UCSD-AML1 (cell line): Measurements from ENCODE around the gene GPD1.
"Not testable (repeated sequence)": the region's sequence is repeated elsewhere in the genome, so short reads cannot be mapped to it uniquely, and the experiment has no call there.

Experiments used
- DNase-seq: peaks from one replicate; lab custom pipeline; 2025; ENCODE audit not compliant: unreplicated experiment; lab: John Stamatoyannopoulos, UW

Gene GPD1

DNA sequence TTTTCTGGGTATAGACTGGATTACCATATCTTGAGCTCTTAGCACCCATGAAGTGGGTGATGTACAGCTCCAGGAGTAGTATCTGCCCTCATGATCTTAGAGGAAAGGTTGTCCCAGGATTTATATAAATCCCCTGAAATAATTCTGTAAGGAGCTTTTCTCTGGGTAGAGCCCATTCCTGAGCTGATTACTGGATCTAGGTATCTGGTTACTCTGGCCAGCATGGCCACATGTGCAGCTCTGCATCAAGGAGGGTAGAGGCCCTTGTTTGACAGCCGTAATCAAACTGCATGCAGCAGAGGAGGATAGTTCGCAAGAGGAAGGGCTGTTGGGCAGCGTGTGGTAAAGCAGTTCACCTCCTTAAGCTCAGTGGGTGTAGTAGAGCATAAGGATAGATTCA, 16.7 kb downstream of the GPD1 start:
- DNase-seq = no peak

DNA sequence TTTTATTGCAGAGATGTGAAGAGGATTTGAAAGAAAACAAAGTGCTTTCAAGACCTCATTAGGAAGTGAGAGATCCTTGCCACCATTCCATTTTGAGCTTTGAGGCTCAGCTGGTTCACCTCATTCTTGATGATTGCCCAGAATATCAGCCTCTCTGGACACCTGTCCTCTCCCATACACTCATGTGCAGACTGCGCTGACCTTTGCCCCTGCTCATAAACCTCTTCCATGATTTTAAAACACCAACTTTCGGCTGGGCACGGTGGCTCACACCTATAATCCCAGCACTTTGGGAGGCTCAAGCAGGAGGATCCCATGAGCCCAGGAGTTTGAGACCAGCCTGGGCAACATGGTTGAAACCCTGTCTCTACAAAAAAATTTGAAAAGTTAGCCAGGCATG, 17.1 kb downstream of the GPD1 start:
- DNase-seq = no peak

DNA sequence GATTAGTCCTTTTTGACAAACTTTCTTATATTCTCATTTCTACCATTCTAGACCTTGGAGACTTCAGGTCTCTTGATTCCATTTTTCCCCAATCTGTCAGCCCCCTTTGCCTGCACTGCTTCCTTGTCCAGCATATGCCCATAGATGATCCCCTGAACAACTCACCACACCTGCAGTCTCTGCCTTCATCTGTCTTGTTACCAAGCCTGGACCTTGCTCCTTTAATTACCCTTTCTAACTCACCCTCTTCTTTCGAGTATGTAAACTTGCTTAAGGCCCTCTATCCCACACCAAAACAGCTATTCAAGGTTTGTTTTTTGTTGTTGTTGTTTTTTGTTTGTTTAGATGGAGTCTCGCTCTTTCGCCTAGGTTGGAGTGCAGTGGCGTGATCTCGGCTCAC, 17.8 kb downstream of the GPD1 start:
- DNase-seq = no peak

DNA sequence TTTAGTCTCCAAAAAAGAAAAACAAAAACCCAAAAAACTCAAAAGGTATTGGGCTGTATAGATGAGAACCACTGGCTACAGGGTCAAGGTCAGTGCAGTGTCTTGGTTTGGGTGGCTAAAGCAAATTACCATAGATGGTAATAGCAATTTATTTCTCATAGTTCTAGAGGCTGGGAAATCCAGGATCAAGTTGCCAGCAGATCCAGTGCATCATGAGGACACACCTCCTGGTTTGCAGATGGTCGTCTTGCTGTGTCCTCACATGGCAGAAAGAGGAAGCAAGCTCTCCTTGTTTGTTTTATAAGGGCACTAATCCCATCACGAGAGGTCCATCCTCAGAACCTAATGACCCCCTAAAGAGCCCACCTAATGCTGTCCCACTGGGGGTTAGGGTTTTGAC, 19.4 kb downstream of the GPD1 start:
- DNase-seq = no peak

DNA sequence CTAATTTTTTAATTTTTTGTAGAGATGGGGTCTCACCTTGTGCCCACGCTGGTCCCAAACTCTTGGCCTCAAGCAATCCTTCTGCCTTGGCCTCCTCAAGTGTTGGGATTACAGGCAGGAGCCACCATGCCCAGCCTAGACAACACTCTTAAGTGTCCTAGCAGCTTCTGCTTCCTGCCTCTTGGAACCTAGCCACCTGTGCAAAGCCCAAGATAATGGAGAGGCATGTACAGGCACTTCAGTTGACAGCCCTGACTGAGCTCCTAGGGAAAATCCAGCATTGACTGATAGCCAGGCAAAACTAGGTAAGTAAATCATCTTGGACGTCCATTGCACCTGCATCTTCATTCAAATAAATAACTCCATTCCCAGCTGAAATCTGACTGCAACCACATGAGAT, 23.7 kb downstream of the GPD1 start:
- no peak for DNase-seq

DNA sequence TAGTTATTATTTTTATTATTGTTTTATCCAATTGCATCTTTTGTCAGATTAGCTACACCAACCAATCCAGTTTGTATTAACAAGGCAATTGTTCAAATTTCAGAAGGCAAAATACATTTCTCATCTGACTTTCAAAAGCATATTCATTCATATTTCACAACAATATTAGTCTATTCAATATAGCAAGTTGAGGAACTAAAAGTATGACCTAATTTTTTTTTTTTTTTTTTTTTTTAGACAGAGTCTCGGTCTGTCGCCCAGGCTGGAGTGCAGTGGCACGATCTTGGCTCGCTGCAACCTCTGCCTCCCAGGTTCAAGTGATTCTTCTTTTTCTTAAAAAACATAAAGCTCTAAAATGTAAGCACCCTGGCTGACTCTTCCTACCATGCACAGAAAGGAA, 25.5 kb downstream of the GPD1 start:
- no peak for DNase-seq

DNA sequence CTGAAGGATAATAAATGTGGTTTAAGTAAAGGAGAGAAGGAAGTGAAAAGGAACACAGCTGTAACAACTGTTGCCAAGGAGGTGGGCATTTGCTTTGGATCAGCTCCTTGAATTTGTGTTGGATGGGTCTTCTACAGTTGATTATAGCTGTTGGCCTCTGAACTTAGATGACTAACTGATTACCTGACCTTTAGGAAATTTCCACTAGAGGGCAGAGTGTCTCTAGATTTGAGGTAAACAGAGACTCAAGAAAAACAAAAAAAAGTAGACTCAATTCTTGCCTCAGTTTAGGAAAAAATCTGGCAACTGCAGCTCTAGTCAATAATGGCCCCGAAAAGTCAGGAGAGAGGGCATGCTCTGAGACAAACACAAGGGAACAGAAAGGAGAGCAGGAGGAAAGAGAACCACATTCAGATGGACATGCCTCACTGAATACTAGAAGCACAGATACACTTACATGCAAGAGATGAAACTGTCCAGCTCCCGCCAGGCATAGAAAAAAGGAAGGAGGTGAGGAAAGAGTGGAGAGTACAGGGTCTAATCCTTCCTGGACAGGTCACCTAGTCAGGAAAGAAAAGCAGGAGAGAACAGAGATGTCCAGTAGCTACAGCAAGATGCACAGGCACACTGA, 28.8 kb downstream of the GPD1 start:
- no peak for DNase-seq

DNA sequence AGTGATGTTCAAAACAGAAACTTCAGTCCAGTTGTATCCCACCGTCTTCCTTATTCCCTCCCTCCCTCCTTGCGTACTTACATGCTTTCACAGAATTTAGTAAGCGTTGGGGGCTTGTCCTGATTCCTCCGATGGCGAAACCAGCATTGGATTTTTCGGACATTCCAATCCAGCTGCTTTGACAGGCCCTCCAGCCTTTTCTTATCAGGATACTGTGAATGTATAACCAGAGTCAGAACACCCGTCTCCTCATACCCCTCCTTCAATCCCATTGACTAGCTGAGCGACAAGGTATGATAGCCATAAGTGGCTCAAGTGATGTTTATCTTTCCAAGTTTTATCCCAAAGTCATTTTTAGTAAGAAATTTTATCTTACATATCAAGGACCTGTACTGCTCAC, 39.2 kb downstream of the GPD1 start:
- no peak for DNase-seq

DNA sequence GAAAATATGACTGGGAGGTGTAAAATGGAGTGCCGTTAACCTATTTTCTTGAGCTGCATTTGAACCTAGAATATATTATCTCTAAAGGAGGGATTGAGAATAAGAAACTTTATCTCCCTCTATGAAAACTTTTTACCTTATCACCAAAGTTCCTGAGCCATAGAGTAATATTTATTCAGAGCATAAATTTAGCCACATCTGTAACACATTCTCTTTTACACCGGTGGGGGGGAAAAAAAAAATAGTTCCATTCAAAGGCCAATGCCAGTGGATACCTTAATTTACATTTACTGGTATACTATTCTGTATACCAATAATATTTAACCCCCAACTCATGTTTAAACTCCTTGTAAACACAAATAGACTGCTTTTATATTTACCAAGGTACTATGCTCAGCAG, 41.6 kb downstream of the GPD1 start:
- DNase-seq = no peak

DNA sequence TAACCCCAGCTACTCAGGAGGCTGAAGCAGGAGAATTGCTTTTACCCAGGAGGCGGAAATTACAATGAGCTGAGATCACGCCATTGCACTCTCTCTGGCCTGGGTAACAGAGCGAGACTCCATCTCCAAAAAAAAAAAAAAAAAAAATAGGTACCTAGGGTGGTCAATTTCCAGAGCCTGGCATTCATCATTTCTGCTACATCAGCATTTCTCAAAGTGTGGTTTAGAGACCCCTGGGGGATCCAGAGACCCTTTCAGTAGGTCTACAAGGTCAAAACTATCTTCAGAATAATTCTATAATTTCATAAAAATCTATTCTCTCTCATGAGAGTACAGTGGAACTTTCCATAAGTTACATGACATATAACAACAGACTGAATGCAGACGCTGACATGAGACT, 43.5 kb downstream of the GPD1 start:
- no peak for DNase-seq

DNA sequence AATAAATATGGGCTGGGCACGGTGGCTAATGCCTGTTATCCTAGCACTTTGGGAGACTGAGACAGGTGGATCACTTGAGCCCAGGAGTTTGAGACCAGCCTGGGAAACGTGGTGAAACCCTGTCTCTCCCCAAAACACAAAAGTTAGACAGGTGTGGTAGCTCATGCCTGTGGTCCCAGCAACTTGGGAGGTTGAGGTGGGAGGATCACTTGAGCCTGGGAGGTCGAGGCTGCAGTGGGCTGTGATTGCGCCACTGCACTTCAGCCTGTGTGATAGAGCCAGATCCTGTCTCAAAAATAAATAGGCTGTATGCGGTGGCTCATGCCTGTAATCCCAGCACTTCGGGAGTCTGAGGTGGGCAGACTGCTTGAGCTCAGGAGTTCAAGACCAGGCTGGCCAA, 44.2 kb downstream of the GPD1 start:
- DNase-seq = not testable (repeated sequence)

DNA sequence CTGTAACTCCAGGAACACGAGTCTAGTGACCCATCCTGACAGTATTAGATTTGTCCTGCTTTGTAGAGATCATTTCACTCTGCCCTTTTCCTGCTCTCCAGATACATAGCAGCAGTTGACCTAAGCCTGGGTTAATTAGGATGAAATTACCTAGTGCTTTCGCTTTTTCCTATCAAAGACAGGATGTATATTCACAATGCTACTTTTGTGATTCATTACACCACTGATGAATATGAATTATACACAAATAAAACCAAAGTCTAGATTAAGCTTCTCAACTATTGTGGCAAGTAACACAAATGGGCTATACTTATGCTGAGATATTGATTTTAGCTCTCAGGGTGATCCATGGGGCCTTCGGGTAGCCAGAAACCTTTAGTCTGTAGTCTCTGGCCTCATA, 45.5 kb downstream of the GPD1 start:
- DNase-seq = no peak

DNA sequence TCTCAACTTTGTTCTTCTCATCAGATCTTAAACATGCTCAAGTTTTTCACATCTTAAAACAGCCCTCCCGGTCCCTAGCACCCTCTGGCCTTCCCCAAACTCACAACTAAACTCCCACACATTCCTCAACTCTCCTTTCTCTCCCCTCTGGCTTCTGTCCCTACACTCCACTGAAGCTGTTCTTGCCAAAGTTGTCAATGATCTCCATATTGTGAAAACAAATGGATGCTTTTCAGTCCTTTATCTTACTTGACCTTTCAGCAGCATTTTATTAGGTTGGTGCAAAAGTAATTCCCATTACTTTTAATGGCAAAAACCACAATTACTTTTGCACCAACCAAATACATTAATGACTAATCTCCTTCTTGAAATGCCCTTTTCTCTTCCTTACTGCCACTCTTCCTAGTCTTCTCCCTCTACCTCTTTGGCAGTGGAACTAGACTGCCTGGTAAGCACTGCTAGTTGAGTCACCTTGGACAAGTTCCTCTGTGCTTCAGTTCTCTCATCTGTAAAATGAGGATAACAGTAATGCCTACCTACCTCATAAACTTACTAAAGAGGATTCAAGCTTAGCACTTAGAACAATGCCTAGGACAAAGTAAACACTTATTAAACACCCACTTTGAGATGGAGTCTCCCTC, 47.4 kb downstream of the GPD1 start:
- no peak for DNase-seq

DNA sequence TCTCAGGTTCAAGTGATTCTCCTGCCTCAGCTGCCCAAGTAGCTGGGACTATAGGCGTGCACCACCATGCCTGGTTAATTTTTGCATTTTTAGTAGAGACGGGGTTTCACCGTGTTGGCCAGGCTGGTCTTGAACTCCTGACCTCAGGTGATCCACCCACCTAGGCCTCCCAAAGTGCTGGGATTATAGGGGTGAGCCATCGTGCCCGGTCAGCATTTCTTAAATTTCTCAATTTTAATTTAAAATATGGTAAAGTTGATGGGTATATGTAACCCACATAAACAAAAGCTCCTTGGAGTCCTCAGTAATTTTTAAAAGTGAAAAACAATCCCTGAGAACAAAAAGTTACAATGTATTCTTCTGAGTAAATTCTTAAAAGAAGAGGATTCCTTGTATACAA, 51.1 kb downstream of the GPD1 start:
- DNase-seq = not testable (repeated sequence)

DNA sequence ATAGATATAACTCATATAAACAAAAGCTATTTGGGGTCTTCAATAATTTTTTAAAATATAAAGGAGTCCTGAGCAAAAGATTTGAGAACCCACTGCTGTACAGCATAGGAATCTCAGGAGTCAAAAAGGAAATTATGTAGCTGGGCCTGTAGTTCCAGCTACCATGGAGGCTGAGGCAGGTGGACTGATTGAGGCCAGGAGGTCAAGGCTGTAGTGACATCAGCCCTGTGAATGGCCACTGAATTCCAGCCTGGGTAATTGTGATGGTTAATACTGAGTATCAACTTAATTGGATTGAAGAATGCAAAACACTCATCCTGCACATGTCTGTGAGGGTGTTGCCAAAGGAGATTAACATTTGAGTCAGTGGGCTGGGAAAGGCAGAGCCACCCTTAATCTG, 52.8 kb downstream of the GPD1 start:
- no peak for DNase-seq

DNA sequence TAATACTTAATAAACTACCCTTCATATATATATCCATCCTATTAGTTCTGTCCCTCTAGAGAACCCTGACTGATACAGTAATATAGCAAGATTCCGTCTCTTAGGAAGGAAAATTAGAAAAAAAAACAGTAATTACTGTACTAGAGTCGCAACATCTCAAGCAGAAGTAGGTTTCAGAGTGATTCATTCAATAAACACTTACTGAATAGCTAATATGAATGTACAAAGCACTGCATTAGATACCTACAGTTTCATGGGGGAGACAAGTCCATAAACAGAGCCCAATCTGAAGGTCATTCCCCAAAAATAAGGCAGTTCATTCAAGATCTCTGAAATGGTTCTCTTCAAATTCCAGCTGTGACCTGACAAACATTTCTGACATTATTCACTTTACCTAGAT, 53.5 kb downstream of the GPD1 start:
- DNase-seq = no peak

DNA sequence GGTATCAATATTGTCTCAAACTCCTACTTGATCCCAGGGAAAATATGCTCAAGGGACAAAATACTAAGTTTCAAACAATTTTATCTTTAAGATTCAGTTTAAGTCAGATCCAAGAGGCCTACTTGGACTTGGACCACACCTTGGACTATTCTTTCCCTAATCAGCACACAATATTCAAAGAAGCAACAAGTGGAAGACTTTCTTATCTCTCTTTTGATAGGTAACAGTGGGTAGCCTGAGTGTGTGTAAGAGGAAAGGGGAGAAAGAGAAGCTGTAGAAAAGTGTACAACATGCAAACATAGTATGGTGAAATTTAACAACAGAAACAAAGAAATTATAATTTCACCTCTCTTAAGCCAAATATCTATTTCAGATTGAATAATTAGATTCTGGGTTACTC, 56.8 kb downstream of the GPD1 start:
- DNase-seq = no peak
